Uterus (tissue), 4 donors: ENCODE measurements around the gene COA8. TPM values are rescaled to one million over a fixed set of nuclear protein-coding genes. Genes with fewer than 3 reads are reported as not detected.

Source experiments
- DNase-seq, 2 donors: peaks; one replicate each; pipeline ENCODE4 v3.0.0-alpha.2; 2019 to 2020
- H3K27ac ChIP-seq, 2 donors: fragments of 200-600 bp; sonication (generic); 1 replicate in 1 of 2; 2 replicates in 1 of 2; pipeline ENCODE4 v1.5.1; 2016 to 2018
- H3K27me3 ChIP-seq, 2 donors: fragments of 200-600 bp; sonication (generic); one replicate each; pipeline ENCODE4 v1.5.1; 2018 to 2019; ENCODE audit warnings: control low read depth in 1 of 2
- H3K36me3 ChIP-seq, 2 donors: fragments of 200-600 bp; sonication (generic); one replicate each; pipeline ENCODE4 v1.5.1; 2019; ENCODE audit warnings: control low read depth in 1 of 2
- H3K4me1 ChIP-seq, 2 donors: fragments of 200-600 bp; sonication (generic); one replicate each; pipeline ENCODE4 v1.5.1; 2018 to 2019; ENCODE audit warnings: control low read depth in 1 of 2
- H3K4me3 ChIP-seq, 2 donors: fragments of 200-600 bp; sonication (generic); 1 replicate in 1 of 2; 2 replicates in 1 of 2; pipeline ENCODE4 v1.5.1; 2018 to 2019; ENCODE audit warnings: mild to moderate bottlenecking in 1 of 2
- H3K9me3 ChIP-seq, 2 donors: fragments of 200-600 bp; sonication (generic); one replicate each; pipeline ENCODE4 v1.5.1; 2019; ENCODE audit warnings: control low read depth in 1 of 2
- POLR2A ChIP-seq, 2 donors: fragments of 450-650 bp; IDR thresholded peaks; one replicate each; pipeline ENCODE4 v1.6.1; 2016; ENCODE audit warnings: antibody characterized with exemption in 2 of 2, mild to moderate bottlenecking in 1 of 2, moderate library complexity in 1 of 2
- intact Hi-C: fragments of 100-400 bp; cut with DNase I; formaldehyde crosslinking; loops from one replicate; pipeline ENCODE4 v1.15.1; 2023; ENCODE audit warnings: low total_unique reads
- small RNA-seq: library from RNA; depleted of rRNA; stranded (forward); fragments of <200 nt; gene quantifications from one replicate; pipeline ENCODE3, GENCODE V24; 2016
- total RNA-seq, 4 donors: library from RNA; depleted of rRNA in 3 of 4; stranded (reverse); fragments of >200 nt in 3 of 4; gene quantifications; one replicate each; pipeline versions ENCODE4 v1.1.0 to v1.2.4, GENCODE V29; 2014 to 2023
- TF ChIP-seq, protein P1 (sequence below), 4 experiments: fragments of 200-600 bp in 2 of 4; fragments of 450-650 bp in 2 of 4; sonication (generic) in 2 of 4; IDR thresholded peaks; one replicate each; pipeline ENCODE4 v1.5.1; 2016 to 2019; ENCODE audit warnings: antibody characterized with exemption in 4 of 4, mild to moderate bottlenecking in 2 of 4, moderate library complexity in 1 of 4
- donor health status: DM: yes; HTN: yes; CAD: no.

COA8 gene
- total RNA-seq, 4 donors from 2014 or later = 26.9 to 51.5 (median 31.6) TPM; not detected in 1

- Histone ChIP-seq H3K36me3 (no peaks in the 10 kb centered on the region), H3K9me3 (no peaks in the 10 kb centered on the region), H3K27ac (peak overlapping the region; percentile 96 to 97), H3K4me3 (peak overlapping the region; percentile 64 to 86), H3K4me1 (peaks cover 0 to 20% of the 10 kb centered on the region in 2 donors), H3K27me3 (no peaks in the 10 kb centered on the region)
- intact Hi-C loops = no loop called here
- no peak for DNase-seq
- TF ChIP-seq, protein P1, sequence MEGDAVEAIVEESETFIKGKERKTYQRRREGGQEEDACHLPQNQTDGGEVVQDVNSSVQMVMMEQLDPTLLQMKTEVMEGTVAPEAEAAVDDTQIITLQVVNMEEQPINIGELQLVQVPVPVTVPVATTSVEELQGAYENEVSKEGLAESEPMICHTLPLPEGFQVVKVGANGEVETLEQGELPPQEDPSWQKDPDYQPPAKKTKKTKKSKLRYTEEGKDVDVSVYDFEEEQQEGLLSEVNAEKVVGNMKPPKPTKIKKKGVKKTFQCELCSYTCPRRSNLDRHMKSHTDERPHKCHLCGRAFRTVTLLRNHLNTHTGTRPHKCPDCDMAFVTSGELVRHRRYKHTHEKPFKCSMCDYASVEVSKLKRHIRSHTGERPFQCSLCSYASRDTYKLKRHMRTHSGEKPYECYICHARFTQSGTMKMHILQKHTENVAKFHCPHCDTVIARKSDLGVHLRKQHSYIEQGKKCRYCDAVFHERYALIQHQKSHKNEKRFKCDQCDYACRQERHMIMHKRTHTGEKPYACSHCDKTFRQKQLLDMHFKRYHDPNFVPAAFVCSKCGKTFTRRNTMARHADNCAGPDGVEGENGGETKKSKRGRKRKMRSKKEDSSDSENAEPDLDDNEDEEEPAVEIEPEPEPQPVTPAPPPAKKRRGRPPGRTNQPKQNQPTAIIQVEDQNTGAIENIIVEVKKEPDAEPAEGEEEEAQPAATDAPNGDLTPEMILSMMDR (IDR thresholded peaks at IDR 0.05) = no peak
- TF ChIP-seq POLR2A (IDR thresholded peaks at IDR 0.05) = no peak
Observed at GRCh38 chr14:103630364-103631108, 67.8 kb downstream of the COA8 start.

DNA sequence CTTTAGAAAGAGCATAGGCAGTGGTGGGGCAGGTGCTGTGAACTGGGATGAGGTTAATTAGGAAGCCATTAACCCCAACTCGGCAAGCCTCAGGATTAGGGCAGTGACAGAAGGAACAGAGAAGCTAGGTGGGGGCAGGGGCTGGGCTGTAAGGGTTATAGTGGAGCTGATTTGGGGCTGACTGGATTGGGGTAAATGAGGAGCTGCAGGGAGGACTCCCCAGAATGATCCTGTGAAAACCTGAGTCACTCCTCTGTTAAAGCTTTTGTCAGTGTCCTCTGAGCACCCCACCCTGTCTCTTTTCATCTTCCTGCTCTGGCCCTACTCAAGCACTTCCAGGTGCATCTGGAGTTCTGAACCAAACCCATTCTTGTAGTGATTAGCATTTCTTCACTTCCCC is 70.6 kb downstream of the COA8 start:
- Histone ChIP-seq H3K36me3 (no peaks in the 10 kb centered on the region), H3K27ac (no peak overlapping the region), H3K4me3 (no peak overlapping the region), H3K4me1 (peaks cover 0 to 29% of the 10 kb centered on the region in 2 donors), H3K27me3 (no peaks in the 10 kb centered on the region), H3K9me3 (no peaks in the 10 kb centered on the region)
- TF ChIP-seq, protein P1 (IDR thresholded peaks at IDR 0.05) = no peak
- TF ChIP-seq POLR2A (IDR thresholded peaks at IDR 0.05) = no peak
- DNase-seq = no peak
- intact Hi-C loops = no loop called here

- peaks cover 0 to 33% of the 10 kb centered on the region in 2 donors for H3K4me1 ChIP-seq
- no peaks in the 10 kb centered on the region for H3K27me3 ChIP-seq
- intact Hi-C loops = no loop called here
- peak overlapping the region in 1 of 2 donors; percentile 25 for H3K27ac ChIP-seq
- TF ChIP-seq, protein P1 (IDR thresholded peaks at IDR 0.05) = no peak
- no peak for TF ChIP-seq POLR2A (IDR thresholded peaks at IDR 0.05)
- DNase-seq = no peak
- no peak overlapping the region for H3K4me3 ChIP-seq
- H3K36me3 ChIP-seq = no peaks in the 10 kb centered on the region
- H3K9me3 ChIP-seq = no peaks in the 10 kb centered on the region
Observed at GRCh38 chr14:103634156-103634555, 71.4 kb downstream of the COA8 start.

DNA sequence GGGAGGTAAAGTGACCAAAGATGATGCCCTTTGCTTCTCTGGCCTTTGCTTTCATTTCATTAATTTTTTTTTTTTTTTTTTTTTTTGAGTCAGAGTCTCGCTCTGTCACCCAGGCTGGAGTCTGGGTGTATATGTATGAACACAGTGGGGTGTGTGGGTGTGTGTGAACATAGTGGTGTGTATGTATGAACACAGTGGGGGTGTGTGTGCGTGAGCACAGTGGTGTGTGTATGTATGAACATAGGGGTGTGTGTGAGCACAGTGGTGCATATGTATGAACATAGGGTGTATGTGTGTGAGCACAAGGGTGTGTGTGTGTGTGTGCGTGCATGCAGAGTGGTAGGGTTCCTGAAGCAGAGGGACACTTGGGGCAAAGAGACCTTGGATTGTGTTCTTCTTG is 75.8 kb downstream of the COA8 start:
- Histone ChIP-seq H3K4me1 (peaks cover 0 to 24% of the 10 kb centered on the region in 2 donors), H3K36me3 (no peaks in the 10 kb centered on the region), H3K27me3 (no peaks in the 10 kb centered on the region), H3K9me3 (no peaks in the 10 kb centered on the region), H3K4me3 (no peak overlapping the region), H3K27ac (peak overlapping the region in 1 of 2 donors; percentile 48)
- TF ChIP-seq, protein P1 (IDR thresholded peaks at IDR 0.05) = no peak
- no peak for TF ChIP-seq POLR2A (IDR thresholded peaks at IDR 0.05)
- no peak for DNase-seq
- intact Hi-C loops = no loop called here

Small RNA genes within 50 kb of the gene (small RNA-seq; reads per million reads assigned to genes)
- gene RNU4-68P = 2.1 reads per million, percentile 76 among the genes with 10 or more reads in this experiment
- gene RNU7-160P = not detected

Other genes starting within 250 kb of the COA8 start
- gene EIF5, start 228.7 kb upstream of the COA8 start, total RNA-seq = 100 to 1,000 TPM in 2 of 4 donors, 10 to 100 TPM in 2; 66.5 to 159 (median 113) TPM
- 100 to 1,000 TPM in 2 of 4 donors, 10 to 100 TPM in 2; 50.7 to 111 (median 89.1) TPM for gene MARK3, start 177.5 kb upstream of the COA8 start, total RNA-seq
- 100 to 1,000 TPM in 3 of 4 donors, 10 to 100 TPM in 1; 96.2 to 291 (median 218) TPM for gene CKB, start 40.1 kb upstream of the COA8 start, total RNA-seq
- 10 to 100 TPM in 2 of 4 donors, 1 to 10 TPM in 2; 3.6 to 26.5 (median 8.7) TPM for gene TRMT61A, start 33.8 kb upstream of the COA8 start, total RNA-seq
- 10 to 100 TPM; 13.8 to 43.6 (median 33.1) TPM for gene BAG5, start 303 bp upstream of the COA8 start, total RNA-seq
- gene KLC1, start 66.3 kb downstream of the COA8 start, total RNA-seq = 100 to 1,000 TPM; 130 to 459 (median 285) TPM
- gene XRCC3, start 152.5 kb downstream of the COA8 start, total RNA-seq = 10 to 100 TPM in 1 of 4 donors, 1 to 10 TPM in 2, under 1 TPM in 1; 0.59 to 14.4 (median 5.2) TPM
- 100 to 1,000 TPM in 2 of 4 donors, 10 to 100 TPM in 2; 73.2 to 276 (median 103) TPM for gene ZFYVE21, start 152.8 kb downstream of the COA8 start, total RNA-seq